ENCODE results near the gene RNF144A.

- TF ChIP-seq CTCF (conservative IDR thresholded peaks at IDR 0.05; ENCODE audit: low read depth, low read length) (peak; percentile 44), EZH2phosphoT487 (IDR thresholded peaks at IDR 0.05; ENCODE audit: borderline replicate concordance, low read length) (no peak), EZH2 (IDR thresholded peaks at IDR 0.05; ENCODE audit: low read length, unreplicated experiment) (no peak)
Observed at GRCh38 chr2:6917071-6917760, at the start of gene RNF144A.
